Muscle of leg (tissue), 11 donors: Measurements from ENCODE around the gene POU2AF2. TPM values are rescaled to one million over a fixed set of nuclear protein-coding genes. Genes with fewer than 3 reads are reported as not detected.
A peak's percentile ranks its signal among the peaks of the same experiment; 100 is the strongest.

Source experiments
- DNase-seq: peaks from one replicate; pipeline ENCODE4 v3.0.0; 2013
- H3K27ac ChIP-seq: one replicate; pipeline ENCODE4 v1.5.1; 2013; ENCODE audit warnings: mild to moderate bottlenecking, low read length, control low read depth
- H3K27me3 ChIP-seq: one replicate; pipeline ENCODE4 v1.6.1; 2013; ENCODE audit warnings: low read length; ENCODE audit not compliant: control insufficient read depth, insufficient read depth
- H3K36me3 ChIP-seq: one replicate; pipeline ENCODE4 v1.6.1; 2013; ENCODE audit warnings: low read length; ENCODE audit not compliant: control insufficient read depth, insufficient read depth
- H3K4me1 ChIP-seq: one replicate; pipeline ENCODE4 v1.6.1; 2013; ENCODE audit warnings: low read length; ENCODE audit not compliant: control insufficient read depth, insufficient read depth
- H3K4me3 ChIP-seq: one replicate; pipeline ENCODE4 v1.5.1; 2013; ENCODE audit warnings: low read length, control low read depth
- H3K9me3 ChIP-seq: replicated peaks from 2 replicates; pipeline ENCODE4 v1.6.1; 2013; ENCODE audit warnings: low read depth, low read length; ENCODE audit not compliant: control insufficient read depth
- WGBS: methylation state at CpG from one replicate; pipeline ENCODE4 v1.1.5; 2013; ENCODE audit warnings: missing lambda C conversion rate; ENCODE audit not compliant: insufficient coverage; 5-methylcytosine and 5-hydroxymethylcytosine counted together
- polyA plus RNA-seq, 8 donors: library from polyadenylated mRNA; unstranded; fragments of 120-200 nt; gene quantifications; one replicate each; pipeline versions ENCODE4 v1.2.1 to v1.2.3, GENCODE V29; 2013; ENCODE audit warnings: inconsistent platforms in 1 of 8, low replicate concordance in 1 of 8; ENCODE audit not compliant: insufficient read length in 8 of 8, insufficient read depth in 1 of 8
- total RNA-seq: library from RNA; stranded (reverse); fragments of 120-200 nt; gene quantifications from one replicate; pipeline ENCODE4 v1.2.4, GENCODE V29; 2013

Gene POU2AF2
- total and polyA plus RNA-seq, 9 donors: 0.21 TPM; not detected in 8

- Histone ChIP-seq H3K27ac (no peak overlapping the region), H3K9me3 (no peaks in the 10 kb centered on the region), H3K4me1 (peaks cover 14% of the 10 kb centered on the region), H3K36me3 (no peaks in the 10 kb centered on the region), H3K4me3 (no peak overlapping the region), H3K27me3 (no peaks in the 10 kb centered on the region)
- DNase-seq: peak; percentile 21
- WGBS: 83% methylated on average over 5 of the region's 8 CpGs
Measured at GRCh38 chr11:111327908-111328624, 82.5 kb downstream of the POU2AF2 start.

- DNase-seq: peak; percentile 43
- H3K27ac ChIP-seq: no peak overlapping the region
- 70% methylated on average over 2 of the region's 7 CpGs for WGBS
Measured at GRCh38 chr11:111329306-111330204, 84.0 kb downstream of the POU2AF2 start.

GRCh38 chr11:111330234-111330893, 84.8 kb downstream of the POU2AF2 start:
- no peaks in the 10 kb centered on the region for H3K36me3 ChIP-seq
- 86% methylated on average over 1 of the region's 2 CpGs for WGBS
- no peak overlapping the region for H3K27ac ChIP-seq
- H3K27me3 ChIP-seq: no peaks in the 10 kb centered on the region
- H3K4me3 ChIP-seq: no peak overlapping the region
- no peak for DNase-seq
- H3K4me1 ChIP-seq: peaks cover 12% of the 10 kb centered on the region
- no peaks in the 10 kb centered on the region for H3K9me3 ChIP-seq

More at GRCh38 chr11:111329306-111330204, 84.0 kb downstream of the POU2AF2 start:
- no peak overlapping the region for H3K4me3 ChIP-seq
- peaks cover 13% of the 10 kb centered on the region for H3K4me1 ChIP-seq
- H3K27me3 ChIP-seq: no peaks in the 10 kb centered on the region
- no peaks in the 10 kb centered on the region for H3K36me3 ChIP-seq
- H3K9me3 ChIP-seq: no peaks in the 10 kb centered on the region

GRCh38 chr11:111331711-111332479, 86.4 kb downstream of the POU2AF2 start:
- no peak overlapping the region for H3K4me3 ChIP-seq
- H3K27me3 ChIP-seq: peaks cover 3% of the 10 kb centered on the region
- peak; percentile 22 for DNase-seq
- H3K27ac ChIP-seq: no peak overlapping the region
- WGBS: 85% methylated on average over 2 of the region's 4 CpGs
- H3K36me3 ChIP-seq: no peaks in the 10 kb centered on the region
- no peaks in the 10 kb centered on the region for H3K9me3 ChIP-seq
- peaks cover 12% of the 10 kb centered on the region for H3K4me1 ChIP-seq

GRCh38 chr11:111334532-111335502, 89.3 kb downstream of the POU2AF2 start:
- Histone ChIP-seq H3K27me3 (peaks cover 3% of the 10 kb centered on the region), H3K36me3 (no peaks in the 10 kb centered on the region), H3K4me1 (peaks cover 6% of the 10 kb centered on the region)

GRCh38 chr11:111335549-111335948, 90.0 kb downstream of the POU2AF2 start:
- H3K36me3 ChIP-seq: no peaks in the 10 kb centered on the region
- no peak overlapping the region for H3K4me3 ChIP-seq
- no peak overlapping the region for H3K27ac ChIP-seq
- H3K9me3 ChIP-seq: peaks cover 5% of the 10 kb centered on the region
- peaks cover 3% of the 10 kb centered on the region for H3K27me3 ChIP-seq
- 36% methylated on average over 4 of the region's 6 CpGs for WGBS
- peaks cover 6% of the 10 kb centered on the region for H3K4me1 ChIP-seq
- DNase-seq: no peak

More at GRCh38 chr11:111334532-111335502, 89.3 kb downstream of the POU2AF2 start:
- H3K27ac ChIP-seq: no peak overlapping the region
- no peak overlapping the region for H3K4me3 ChIP-seq
- 48% methylated on average over 6 of the region's 9 CpGs for WGBS
- peaks cover 5% of the 10 kb centered on the region for H3K9me3 ChIP-seq
- DNase-seq: no peak

Other genes starting within 250 kb of the POU2AF2 start
- gene POU2AF3, start 52.8 kb downstream of the POU2AF2 start, total RNA-seq: 2.7 TPM
- 1 to 10 TPM; 3.8 to 6.2 (median 4.7) TPM for gene POU2AF3, start 52.8 kb downstream of the POU2AF2 start, polyA plus RNA-seq
- 0.04 TPM for gene POU2AF1, start 133.6 kb downstream of the POU2AF2 start, total RNA-seq
- gene POU2AF1, start 133.6 kb downstream of the POU2AF2 start, polyA plus RNA-seq: under 1 TPM; 0.05 to 0.39 (median 0.23) TPM